ENCODE results near the gene LIMA1. TPM values are rescaled to one million over a fixed set of nuclear protein-coding genes. Genes with fewer than 3 reads are reported as not detected.

Gene LIMA1
- total and polyA plus RNA-seq, 9 of the 15 experiments (the other 6 are each of a cell fraction or from before 2014, with no cell fraction given): 20.2 to 37.8 (median 27.3) TPM

DNA sequence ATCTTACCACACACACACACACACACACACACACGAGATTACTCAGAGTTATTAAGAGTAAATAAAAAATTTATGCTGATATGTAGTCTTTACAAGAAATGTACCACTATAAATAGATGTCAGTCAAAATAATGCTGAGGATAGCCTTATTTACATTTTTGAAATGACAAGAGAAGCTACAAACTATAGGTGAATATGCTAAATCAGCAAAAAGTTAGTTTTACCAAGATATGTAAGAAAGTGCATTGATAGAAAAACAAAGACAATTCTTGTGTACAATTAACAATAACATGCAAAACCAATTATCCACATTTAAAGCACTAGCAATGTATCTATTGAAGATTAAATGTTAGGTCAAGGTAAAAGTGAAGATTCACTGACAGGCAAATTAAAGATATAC lies 69.3 kb downstream of the LIMA1 start (continued):
- TF ChIP-seq UBTF (IDR thresholded peaks at IDR 0.05; ENCODE audit: borderline replicate concordance in 1 of 2, low read depth in 2 of 2, low read length in 2 of 2): no peak
- no peak for TF ChIP-seq DLX4 (CRISPR knock-in tag; IDR thresholded peaks at IDR 0.05)
- peak; percentile 96 for TF ChIP-seq MAFG (tag; conservative IDR thresholded peaks at IDR 0.05)
- TF ChIP-seq RBM15 (IDR thresholded peaks at IDR 0.05; ENCODE audit: insufficient read depth, low read length): no peak
- no peak for TF ChIP-seq FOXK1 (CRISPR knock-in tag; IDR thresholded peaks at IDR 0.05; ENCODE audit: borderline replicate concordance)

- FAIRE-seq (no peak), ATAC-seq (no peak), DNase-seq (ENCODE audit: extremely low read depth in 1 of 4, low spot score in 3 of 4) (no peak)
- peaks cover 7% of the 10 kb centered on the region; the same call in 2 of the 3 replicates for H3K79me2 ChIP-seq (ENCODE audit: control insufficient read depth, insufficient read depth, low read length)
- BruUV-seq (replicated peaks): no TSS peak
- H2AFZ ChIP-seq (ENCODE audit: low read depth, low read length): no peak overlapping the region
- H4K20me1 ChIP-seq (replicated peaks; ENCODE audit: control insufficient read depth, insufficient read depth, low read length): no peaks in the 10 kb centered on the region
- WGBS (ENCODE audit: insufficient coverage, low coverage, missing lambda C conversion rate): 75% methylated on average over 2 of the region's 2 CpGs
- no peak overlapping the region for H3K4me2 ChIP-seq (ENCODE audit: insufficient read depth, low read length)
- H3K4me3 ChIP-seq: no peak overlapping the region
- H3K27me3 ChIP-seq (ENCODE audit: control insufficient read depth in 2 of 2, insufficient read depth in 2 of 2, low read length in 2 of 2): no peaks in the 10 kb centered on the region
- intact Hi-C loops (cut with micrococcal nuclease) (no loop called here), in situ Hi-C loops (cut with MboI) (no loop called here)
- H3K9me3 ChIP-seq (replicated peaks; ENCODE audit: control insufficient read depth, insufficient read depth, low read depth, low read length): no peaks in the 10 kb centered on the region
- no peak overlapping the region for H3K27ac ChIP-seq (ENCODE audit: extremely low read depth, low read depth, low read length)
- no peak for TF ChIP-seq NFE2 (IDR thresholded peaks at IDR 0.05; ENCODE audit: low read depth)
- CTCF ChIA-PET (ENCODE audit: low intra/inter-chr PET ratio): no interaction called here
- H3K36me3 ChIP-seq (ENCODE audit: control insufficient read depth, insufficient read depth, low read length): peaks cover 7% of the 10 kb centered on the region; the same call in 1 of the 3 replicates
- H3K4me1 ChIP-seq (replicated peaks in 1 of 2; ENCODE audit: control insufficient read depth in 2 of 2, insufficient read depth in 2 of 2, low read length in 2 of 2): no peaks in the 10 kb centered on the region
- no peak overlapping the region for H3K9ac ChIP-seq (ENCODE audit: insufficient read depth in 1 of 2, low read depth in 2 of 2, low read length in 2 of 2)
- POLR2A ChIA-PET: interaction anchor here (0.7 to 1.0 kb wide), 4 partner anchors 9 to 71 kb away, joined by 3 read pairs; no protein-coding TSS in a partner anchor
- H3K9me1 ChIP-seq (ENCODE audit: control insufficient read depth, insufficient read depth, low read length): no peaks in the 10 kb centered on the region
Measured at GRCh38 chr12:50213439-50213838, 69.9 kb downstream of the LIMA1 start.
